ENCODE measurements around the gene CNOT2. TPM values are rescaled to one million over a fixed set of nuclear protein-coding genes. Genes with fewer than 3 reads are reported as not detected.
A peak's percentile ranks its signal among the peaks of the same experiment; 100 is the strongest.

CNOT2 gene
- 134 TPM for total RNA-seq

- Histone ChIP-seq H3K9me3 (ENCODE audit: control insufficient read depth in 3 of 3, low read length in 3 of 3) (no peaks in the 10 kb centered on the region), H3K36me3 (ENCODE audit: control insufficient read depth in 3 of 3, insufficient read depth in 3 of 3, low read length in 3 of 3) (peaks cover 5 to 11% (median 6%) of the 10 kb centered on the region in 3 donors), H3K27ac (ENCODE audit: low read depth, low read length) (peak within 1 kb of the TSS; percentile 94), H3K4me1 (ENCODE audit: control insufficient read depth in 3 of 3, insufficient read depth in 3 of 3, low read length in 3 of 3) (peaks cover 11 to 31% (median 22%) of the 10 kb centered on the region in 3 donors), H3K4me3 (ENCODE audit: low read length in 3 of 3) (peak within 1 kb of the TSS; percentile 96 to 98 (median 97)), H3K27me3 (ENCODE audit: control insufficient read depth in 3 of 3, insufficient read depth in 3 of 3, low read length in 3 of 3) (no peaks in the 10 kb centered on the region), H3K9ac (ENCODE audit: low read depth in 1 of 3, low read length in 3 of 3) (peak within 1 kb of the TSS; percentile 96 to 98 (median 96))
These were observed at the start of gene CNOT2 for GRCh38 chr12:70242695-70243509. Gene CNOT2 (plus strand): TSS chr12:70243433. CDS start chr12:70278227, 34,794 bp downstream.

- H3K27ac ChIP-seq (ENCODE audit: low read depth, low read length), result no peak overlapping the region
- no peaks in the 10 kb centered on the region for H3K9me3 ChIP-seq (ENCODE audit: control insufficient read depth in 3 of 3, low read length in 3 of 3)
- H3K27me3 ChIP-seq (ENCODE audit: control insufficient read depth in 3 of 3, insufficient read depth in 3 of 3, low read length in 3 of 3), result no peaks in the 10 kb centered on the region
- no peaks in the 10 kb centered on the region for H3K4me1 ChIP-seq (ENCODE audit: control insufficient read depth in 3 of 3, insufficient read depth in 3 of 3, low read length in 3 of 3)
- no peaks in the 10 kb centered on the region for H3K36me3 ChIP-seq (ENCODE audit: control insufficient read depth in 3 of 3, insufficient read depth in 3 of 3, low read length in 3 of 3)
- no peak overlapping the region for H3K4me3 ChIP-seq (ENCODE audit: low read length in 3 of 3)
- H3K9ac ChIP-seq (ENCODE audit: low read depth in 1 of 3, low read length in 3 of 3), result no peak overlapping the region
These were observed 49.2 kb upstream of the CNOT2 start for GRCh38 chr12:70194076-70194475.

GRCh38 chr12:70196811-70197281, 46.4 kb upstream of the CNOT2 start:
- Histone ChIP-seq H3K27ac (ENCODE audit: low read depth, low read length) (no peak overlapping the region), H3K9me3 (ENCODE audit: control insufficient read depth in 3 of 3, low read length in 3 of 3) (no peaks in the 10 kb centered on the region), H3K27me3 (ENCODE audit: control insufficient read depth in 3 of 3, insufficient read depth in 3 of 3, low read length in 3 of 3) (no peaks in the 10 kb centered on the region), H3K36me3 (ENCODE audit: control insufficient read depth in 3 of 3, insufficient read depth in 3 of 3, low read length in 3 of 3) (no peaks in the 10 kb centered on the region), H3K9ac (ENCODE audit: low read depth in 1 of 3, low read length in 3 of 3) (no peak overlapping the region), H3K4me1 (ENCODE audit: control insufficient read depth in 3 of 3, insufficient read depth in 3 of 3, low read length in 3 of 3) (no peaks in the 10 kb centered on the region), H3K4me3 (ENCODE audit: low read length in 3 of 3) (no peak overlapping the region)

- Histone ChIP-seq H3K4me1 (ENCODE audit: control insufficient read depth in 3 of 3, insufficient read depth in 3 of 3, low read length in 3 of 3) (no peaks in the 10 kb centered on the region), H3K27me3 (ENCODE audit: control insufficient read depth in 3 of 3, insufficient read depth in 3 of 3, low read length in 3 of 3) (no peaks in the 10 kb centered on the region), H3K9me3 (ENCODE audit: control insufficient read depth in 3 of 3, low read length in 3 of 3) (no peaks in the 10 kb centered on the region), H3K9ac (ENCODE audit: low read depth in 1 of 3, low read length in 3 of 3) (no peak overlapping the region), H3K36me3 (ENCODE audit: control insufficient read depth in 3 of 3, insufficient read depth in 3 of 3, low read length in 3 of 3) (no peaks in the 10 kb centered on the region), H3K27ac (ENCODE audit: low read depth, low read length) (no peak overlapping the region), H3K4me3 (ENCODE audit: low read length in 3 of 3) (no peak overlapping the region)
These were observed 45.9 kb upstream of the CNOT2 start for GRCh38 chr12:70197345-70197744.

GRCh38 chr12:70213707-70214106, 29.5 kb upstream of the CNOT2 start:
- Histone ChIP-seq H3K36me3 (ENCODE audit: control insufficient read depth in 3 of 3, insufficient read depth in 3 of 3, low read length in 3 of 3) (peaks cover 0 to 5% (median 2%) of the 10 kb centered on the region in 3 donors), H3K27ac (ENCODE audit: low read depth, low read length) (no peak overlapping the region), H3K4me1 (ENCODE audit: control insufficient read depth in 3 of 3, insufficient read depth in 3 of 3, low read length in 3 of 3) (no peaks in the 10 kb centered on the region), H3K9ac (ENCODE audit: low read depth in 1 of 3, low read length in 3 of 3) (no peak overlapping the region), H3K4me3 (ENCODE audit: low read length in 3 of 3) (no peak overlapping the region), H3K27me3 (ENCODE audit: control insufficient read depth in 3 of 3, insufficient read depth in 3 of 3, low read length in 3 of 3) (no peaks in the 10 kb centered on the region), H3K9me3 (ENCODE audit: control insufficient read depth in 3 of 3, low read length in 3 of 3) (peaks cover 0 to 14% (median 6%) of the 10 kb centered on the region in 3 donors)

GRCh38 chr12:70214972-70215617, 28.1 kb upstream of the CNOT2 start:
- Histone ChIP-seq H3K4me3 (ENCODE audit: low read length in 3 of 3) (no peak overlapping the region), H3K36me3 (ENCODE audit: control insufficient read depth in 3 of 3, insufficient read depth in 3 of 3, low read length in 3 of 3) (peaks cover 0 to 5% (median 2%) of the 10 kb centered on the region in 3 donors), H3K27ac (ENCODE audit: low read depth, low read length) (no peak overlapping the region), H3K27me3 (ENCODE audit: control insufficient read depth in 3 of 3, insufficient read depth in 3 of 3, low read length in 3 of 3) (no peaks in the 10 kb centered on the region), H3K9me3 (ENCODE audit: control insufficient read depth in 3 of 3, low read length in 3 of 3) (peaks cover 0 to 8% (median 2%) of the 10 kb centered on the region in 3 donors), H3K4me1 (ENCODE audit: control insufficient read depth in 3 of 3, insufficient read depth in 3 of 3, low read length in 3 of 3) (peaks cover 0 to 5% (median 0%) of the 10 kb centered on the region in 3 donors), H3K9ac (ENCODE audit: low read depth in 1 of 3, low read length in 3 of 3) (no peak overlapping the region)

GRCh38 chr12:70217416-70217815, 25.8 kb upstream of the CNOT2 start:
- Histone ChIP-seq H3K27ac (ENCODE audit: low read depth, low read length) (no peak overlapping the region), H3K4me3 (ENCODE audit: low read length in 3 of 3) (no peak overlapping the region), H3K9me3 (ENCODE audit: control insufficient read depth in 3 of 3, low read length in 3 of 3) (peaks cover 0 to 4% (median 0%) of the 10 kb centered on the region in 3 donors), H3K9ac (ENCODE audit: low read depth in 1 of 3, low read length in 3 of 3) (no peak overlapping the region), H3K27me3 (ENCODE audit: control insufficient read depth in 3 of 3, insufficient read depth in 3 of 3, low read length in 3 of 3) (no peaks in the 10 kb centered on the region), H3K36me3 (ENCODE audit: control insufficient read depth in 3 of 3, insufficient read depth in 3 of 3, low read length in 3 of 3) (peaks cover 0 to 5% (median 2%) of the 10 kb centered on the region in 3 donors), H3K4me1 (ENCODE audit: control insufficient read depth in 3 of 3, insufficient read depth in 3 of 3, low read length in 3 of 3) (peaks cover 0 to 5% (median 0%) of the 10 kb centered on the region in 3 donors)

GRCh38 chr12:70221626-70222025, 21.6 kb upstream of the CNOT2 start:
- H3K36me3 ChIP-seq (ENCODE audit: control insufficient read depth in 3 of 3, insufficient read depth in 3 of 3, low read length in 3 of 3), result peaks cover 0 to 2% (median 0%) of the 10 kb centered on the region in 3 donors
- no peak overlapping the region for H3K27ac ChIP-seq (ENCODE audit: low read depth, low read length)
- no peaks in the 10 kb centered on the region for H3K9me3 ChIP-seq (ENCODE audit: control insufficient read depth in 3 of 3, low read length in 3 of 3)
- peaks cover 0 to 5% (median 0%) of the 10 kb centered on the region in 3 donors for H3K4me1 ChIP-seq (ENCODE audit: control insufficient read depth in 3 of 3, insufficient read depth in 3 of 3, low read length in 3 of 3)
- H3K4me3 ChIP-seq (ENCODE audit: low read length in 3 of 3), result no peak overlapping the region
- H3K9ac ChIP-seq (ENCODE audit: low read depth in 1 of 3, low read length in 3 of 3), result no peak overlapping the region
- no peaks in the 10 kb centered on the region for H3K27me3 ChIP-seq (ENCODE audit: control insufficient read depth in 3 of 3, insufficient read depth in 3 of 3, low read length in 3 of 3)

- no peak overlapping the region for H3K9ac ChIP-seq (ENCODE audit: low read depth in 1 of 3, low read length in 3 of 3)
- no peaks in the 10 kb centered on the region for H3K9me3 ChIP-seq (ENCODE audit: control insufficient read depth in 3 of 3, low read length in 3 of 3)
- H3K27me3 ChIP-seq (ENCODE audit: control insufficient read depth in 3 of 3, insufficient read depth in 3 of 3, low read length in 3 of 3), result no peaks in the 10 kb centered on the region
- H3K27ac ChIP-seq (ENCODE audit: low read depth, low read length), result no peak overlapping the region
- no peaks in the 10 kb centered on the region for H3K4me1 ChIP-seq (ENCODE audit: control insufficient read depth in 3 of 3, insufficient read depth in 3 of 3, low read length in 3 of 3)
- peaks cover 0 to 2% (median 0%) of the 10 kb centered on the region in 3 donors for H3K36me3 ChIP-seq (ENCODE audit: control insufficient read depth in 3 of 3, insufficient read depth in 3 of 3, low read length in 3 of 3)
- no peak overlapping the region for H3K4me3 ChIP-seq (ENCODE audit: low read length in 3 of 3)
These were observed 15.3 kb upstream of the CNOT2 start for GRCh38 chr12:70227911-70228310.

All from skeletal muscle tissue (tissue), 4 donors.